SK-N-SH treated with all-trans-retinoic acid at 6 μM for 48 hours (cell line): ENCODE results near the gene ADGRF5.
"Not testable (repeated sequence)": the region's sequence is repeated elsewhere in the genome, so short reads cannot be mapped to it uniquely, and the experiment has no call there.

ENCODE experiments used
- ATAC-seq: fragments of 200-7000 bp; cut with Tn5 transposase; 3 replicates; pipeline ENCODE4 v1.9.1; 2020; ENCODE audit warnings: mild to moderate bottlenecking, moderate library complexity
- ARNTL ChIP-seq: fragments of 450-650 bp; formaldehyde crosslinking; IDR thresholded peaks from 2 replicates; pipeline ENCODE4 v1.5.0; 2020; ENCODE audit warnings: low read depth, mild to moderate bottlenecking, moderate library complexity, borderline replicate concordance
- BACH2 ChIP-seq: fragments of 250-450 bp; sonication (Bioruptor Pico); IDR thresholded peaks from 2 replicates; pipeline ENCODE4 v1.9.0; 2021; ENCODE audit warnings: mild to moderate bottlenecking, borderline replicate concordance
- CSDC2 ChIP-seq: fragments of 250-450 bp; sonication (Bioruptor Pico); IDR thresholded peaks from 2 replicates; pipeline ENCODE4 v1.5.0; 2020; ENCODE audit warnings: mild to moderate bottlenecking, moderate library complexity
- CSRNP3 ChIP-seq: fragments of 250-450 bp; sonication (Bioruptor Pico); IDR thresholded peaks from 2 replicates; pipeline ENCODE4 v1.5.1; 2021; ENCODE audit warnings: mild to moderate bottlenecking, moderate library complexity
- ESRRG ChIP-seq: fragments of 250-450 bp; sonication (Bioruptor Pico); IDR thresholded peaks from 2 replicates; pipeline ENCODE4 v1.6.1; 2021; ENCODE audit warnings: mild to moderate bottlenecking
- GLIS3 ChIP-seq: fragments of 250-450 bp; sonication (Bioruptor Pico); IDR thresholded peaks from 2 replicates; pipeline ENCODE4 v1.5.0; 2020; ENCODE audit warnings: mild to moderate bottlenecking, moderate library complexity
- OSR1 ChIP-seq: fragments of 250-450 bp; sonication (Bioruptor Pico); IDR thresholded peaks from 2 replicates; pipeline ENCODE4 v1.8.0; 2022; ENCODE audit warnings: moderate library complexity, mild to moderate bottlenecking, inconsistent platforms
- PATZ1 ChIP-seq: fragments of 250-450 bp; sonication (Bioruptor Pico); IDR thresholded peaks from 2 replicates; pipeline ENCODE4 v1.8.0; 2020; ENCODE audit warnings: mild to moderate bottlenecking, moderate library complexity, borderline replicate concordance
- RARB ChIP-seq: fragments of 250-450 bp; sonication (Bioruptor Pico); IDR thresholded peaks from 2 replicates; pipeline ENCODE4 v1.8.0; 2021; ENCODE audit warnings: mild to moderate bottlenecking, moderate library complexity
- TCF4 ChIP-seq: fragments of 250-450 bp; sonication (Bioruptor Pico); IDR thresholded peaks from 2 replicates; pipeline ENCODE4 v1.8.0; 2021; ENCODE audit warnings: mild to moderate bottlenecking, moderate library complexity, borderline replicate concordance
- TOX ChIP-seq: fragments of 250-450 bp; sonication (Bioruptor Pico); IDR thresholded peaks from 2 replicates; pipeline ENCODE4 v1.8.0; 2021; ENCODE audit warnings: mild to moderate bottlenecking, moderate library complexity, borderline replicate concordance
- ZC3H10 ChIP-seq: fragments of 250-450 bp; sonication (Bioruptor Pico); IDR thresholded peaks from 2 replicates; pipeline ENCODE4 v1.5.1; 2021; ENCODE audit warnings: mild to moderate bottlenecking, moderate library complexity
- ZNF565 ChIP-seq: fragments of 450-650 bp; formaldehyde crosslinking; conservative IDR thresholded peaks from 2 replicates; pipeline ENCODE4 v1.5.0; 2020; ENCODE audit warnings: low read depth, mild to moderate bottlenecking, moderate library complexity
- ZNF70 ChIP-seq: fragments of 450-650 bp; formaldehyde crosslinking; IDR thresholded peaks from 2 replicates; pipeline ENCODE4 v1.5.0; 2020; ENCODE audit warnings: mild to moderate bottlenecking, moderate library complexity
- ZNF8 ChIP-seq: fragments of 450-650 bp; formaldehyde crosslinking; IDR thresholded peaks from 2 replicates; pipeline ENCODE4 v1.5.0; 2020; ENCODE audit warnings: mild to moderate bottlenecking, moderate library complexity
- TF ChIP-seq, protein P1 (sequence below): fragments of 250-450 bp; sonication (Bioruptor Pico); IDR thresholded peaks from 2 replicates; pipeline ENCODE4 v1.5.1; 2020; ENCODE audit warnings: low read depth, mild to moderate bottlenecking, moderate library complexity
- TF ChIP-seq, protein P2 (sequence below): fragments of 250-450 bp; sonication (Bioruptor Pico); IDR thresholded peaks from 2 replicates; pipeline ENCODE4 v1.8.0; 2021; ENCODE audit warnings: low read depth, mild to moderate bottlenecking, moderate library complexity, borderline replicate concordance

Gene ADGRF5

DNA sequence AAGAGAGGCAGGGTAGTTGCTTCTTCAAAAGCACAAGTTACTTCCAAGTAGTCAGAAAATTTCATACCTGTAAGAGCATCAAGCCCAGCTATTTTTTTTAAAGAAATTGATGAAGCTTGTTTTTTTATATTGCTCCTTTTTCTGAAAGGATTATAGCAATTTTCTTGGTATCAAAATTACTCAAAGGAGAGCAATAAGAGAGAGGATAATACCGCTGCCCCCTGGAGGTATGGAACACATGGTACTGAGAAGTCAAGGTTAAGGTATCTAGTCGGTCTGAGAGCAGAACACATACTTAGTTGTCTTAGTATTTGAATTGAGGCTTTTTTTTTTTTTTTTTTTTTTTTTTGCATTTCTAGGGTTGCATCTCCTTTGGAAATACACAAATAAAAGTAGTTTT is 59.4 kb downstream of the ADGRF5 start:
- TF ChIP-seq CSDC2 (CRISPR knock-in tag): no peak
- no peak for TF ChIP-seq ESRRG (CRISPR knock-in tag)
- no peak for TF ChIP-seq BACH2 (CRISPR knock-in tag)
- no peak for TF ChIP-seq GLIS3 (CRISPR knock-in tag)
- TF ChIP-seq RARB (CRISPR knock-in tag): no peak
- no peak for TF ChIP-seq TCF4 (CRISPR knock-in tag)
- TF ChIP-seq, protein P1, sequence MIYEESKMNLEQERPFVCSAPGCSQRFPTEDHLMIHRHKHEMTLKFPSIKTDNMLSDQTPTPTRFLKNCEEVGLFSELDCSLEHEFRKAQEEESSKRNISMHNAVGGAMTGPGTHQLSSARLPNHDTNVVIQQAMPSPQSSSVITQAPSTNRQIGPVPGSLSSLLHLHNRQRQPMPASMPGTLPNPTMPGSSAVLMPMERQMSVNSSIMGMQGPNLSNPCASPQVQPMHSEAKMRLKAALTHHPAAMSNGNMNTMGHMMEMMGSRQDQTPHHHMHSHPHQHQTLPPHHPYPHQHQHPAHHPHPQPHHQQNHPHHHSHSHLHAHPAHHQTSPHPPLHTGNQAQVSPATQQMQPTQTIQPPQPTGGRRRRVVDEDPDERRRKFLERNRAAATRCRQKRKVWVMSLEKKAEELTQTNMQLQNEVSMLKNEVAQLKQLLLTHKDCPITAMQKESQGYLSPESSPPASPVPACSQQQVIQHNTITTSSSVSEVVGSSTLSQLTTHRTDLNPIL (CRISPR knock-in tag): no peak
- TF ChIP-seq ZNF8: no peak
- TF ChIP-seq ZNF565 (CRISPR knock-in tag): no peak
- TF ChIP-seq PATZ1 (CRISPR knock-in tag): no peak
- ATAC-seq: no peak

- ATAC-seq: peak; percentile 72
These were observed 65.8 kb downstream of the ADGRF5 start for GRCh38 chr6:46855966-46856365.

- not testable (repeated sequence) for ATAC-seq
These were observed 70.2 kb downstream of the ADGRF5 start for GRCh38 chr6:46851576-46851975.

DNA sequence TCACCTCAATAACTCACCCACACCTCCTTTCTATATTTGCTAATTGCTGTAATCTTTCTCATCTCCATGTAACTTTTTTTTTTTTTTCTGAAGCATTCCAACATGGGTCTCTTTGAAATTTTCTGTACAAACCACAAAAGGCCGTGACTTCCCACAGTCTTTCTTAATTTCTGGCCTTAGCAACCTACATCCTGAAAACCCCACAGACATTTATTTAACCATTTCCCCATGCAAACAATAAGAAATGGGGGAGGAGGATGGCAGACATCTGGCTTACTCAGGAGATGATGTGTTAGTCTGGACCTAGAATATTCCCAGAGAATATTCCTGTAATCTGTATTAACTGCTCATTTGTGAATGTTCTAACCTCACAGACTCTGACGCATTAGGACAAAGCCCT is 70.9 kb downstream of the ADGRF5 start:
- no peak for ATAC-seq
- no peak for TF ChIP-seq ESRRG (CRISPR knock-in tag)
- TF ChIP-seq ZC3H10 (CRISPR knock-in tag): no peak
- TF ChIP-seq OSR1 (CRISPR knock-in tag): no peak
- no peak for TF ChIP-seq ARNTL (CRISPR knock-in tag)
- no peak for TF ChIP-seq ZNF565 (CRISPR knock-in tag)
- TF ChIP-seq ZNF8: no peak
- TF ChIP-seq PATZ1 (CRISPR knock-in tag): no peak
- no peak for TF ChIP-seq CSRNP3 (CRISPR knock-in tag)
- no peak for TF ChIP-seq ZNF70
- TF ChIP-seq TCF4 (CRISPR knock-in tag): no peak
- no peak for TF ChIP-seq TOX
- no peak for TF ChIP-seq GLIS3 (CRISPR knock-in tag)

DNA sequence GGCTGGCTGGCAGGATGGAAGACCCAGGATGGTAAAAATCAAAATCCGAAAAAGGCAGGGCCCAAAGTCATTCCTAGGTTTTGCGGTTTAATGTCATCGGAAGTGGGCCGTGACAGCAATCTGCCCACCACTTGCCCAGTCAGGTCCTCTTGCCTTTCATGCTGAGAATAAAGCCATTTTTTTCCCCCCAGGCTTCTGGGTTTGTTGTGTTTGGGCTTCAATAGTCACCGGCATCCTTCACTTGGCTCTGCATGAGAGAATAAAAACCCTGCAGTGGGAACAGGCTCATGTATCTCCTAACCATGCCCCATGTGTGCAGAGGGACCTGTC is 72.4 kb downstream of the ADGRF5 start:
- ATAC-seq: no peak
- TF ChIP-seq ARNTL (CRISPR knock-in tag) (no peak), TOX (no peak), OSR1 (CRISPR knock-in tag) (no peak), PATZ1 (CRISPR knock-in tag) (no peak)
- TF ChIP-seq, protein P1 (CRISPR knock-in tag): no peak
- TF ChIP-seq, protein P2, sequence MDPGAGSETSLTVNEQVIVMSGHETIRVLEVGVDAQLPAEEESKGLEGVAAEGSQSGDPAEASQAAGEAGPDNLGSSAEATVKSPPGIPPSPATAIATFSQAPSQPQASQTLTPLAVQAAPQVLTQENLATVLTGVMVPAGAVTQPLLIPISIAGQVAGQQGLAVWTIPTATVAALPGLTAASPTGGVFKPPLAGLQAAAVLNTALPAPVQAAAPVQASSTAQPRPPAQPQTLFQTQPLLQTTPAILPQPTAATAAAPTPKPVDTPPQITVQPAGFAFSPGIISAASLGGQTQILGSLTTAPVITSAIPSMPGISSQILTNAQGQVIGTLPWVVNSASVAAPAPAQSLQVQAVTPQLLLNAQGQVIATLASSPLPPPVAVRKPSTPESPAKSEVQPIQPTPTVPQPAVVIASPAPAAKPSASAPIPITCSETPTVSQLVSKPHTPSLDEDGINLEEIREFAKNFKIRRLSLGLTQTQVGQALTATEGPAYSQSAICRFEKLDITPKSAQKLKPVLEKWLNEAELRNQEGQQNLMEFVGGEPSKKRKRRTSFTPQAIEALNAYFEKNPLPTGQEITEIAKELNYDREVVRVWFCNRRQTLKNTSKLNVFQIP (CRISPR knock-in tag): no peak
